GDM1 (cell line): Measurements from ENCODE around the gene ENAM.
A peak's percentile ranks its signal among the peaks of the same experiment; 100 is the strongest.

Experiments used
- DNase-seq: peaks from one replicate; lab custom pipeline; 2025; lab: John Stamatoyannopoulos, UW

The ENAM gene

GRCh38 chr4:70628444-70628843 lies at the start of gene ENAM:
TSS of gene ENAM (plus strand) at chr4:70628744. CDS start at chr4:70629501, 757 bp downstream.
- no peak for DNase-seq

- no peak for DNase-seq
Observed at GRCh38 chr4:70581980-70582379, 46.6 kb upstream of the ENAM start.

DNA sequence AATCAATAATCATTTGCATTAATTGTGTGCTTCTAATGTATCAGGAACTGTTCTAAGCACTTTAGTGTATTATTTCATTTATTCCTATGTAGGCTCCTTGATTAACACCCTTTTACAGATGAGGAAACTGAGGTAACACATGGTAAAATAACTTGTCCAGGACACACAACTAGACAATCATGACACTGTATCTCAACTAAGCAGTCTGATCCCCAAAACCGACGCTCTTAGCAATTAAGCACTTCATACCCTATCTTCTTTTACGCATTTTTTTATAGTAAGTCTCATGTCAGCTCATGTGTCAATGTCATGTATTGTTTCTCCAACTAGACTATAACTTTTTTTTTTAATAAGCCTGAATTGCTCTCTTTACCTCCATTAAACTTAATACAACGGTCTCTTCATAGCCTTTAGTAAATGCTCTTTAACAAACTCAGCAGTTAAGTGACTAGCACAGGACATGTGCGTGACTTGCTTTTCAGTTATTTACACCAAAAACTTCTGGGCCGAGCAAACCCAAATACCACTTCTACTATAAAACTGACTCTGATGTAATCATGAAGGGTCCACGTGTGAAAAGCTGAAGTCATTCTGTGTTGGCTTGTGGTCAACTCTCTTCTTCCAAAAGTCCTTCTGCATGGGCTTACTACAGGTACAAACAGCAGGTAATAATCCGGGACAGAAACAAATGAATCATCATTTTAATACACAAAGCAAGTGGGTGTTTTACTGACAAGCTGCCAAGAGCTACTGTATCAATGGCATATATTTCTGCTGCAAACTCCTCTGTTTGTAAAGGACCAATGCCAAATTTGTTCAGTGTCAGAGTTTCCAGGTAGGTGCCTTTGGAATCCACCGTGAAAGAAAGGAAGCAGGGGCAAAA lies 44.4 kb upstream of the ENAM start:
- no peak for DNase-seq

- DNase-seq: no peak
Observed at GRCh38 chr4:70586841-70587240, 41.7 kb upstream of the ENAM start.

DNA sequence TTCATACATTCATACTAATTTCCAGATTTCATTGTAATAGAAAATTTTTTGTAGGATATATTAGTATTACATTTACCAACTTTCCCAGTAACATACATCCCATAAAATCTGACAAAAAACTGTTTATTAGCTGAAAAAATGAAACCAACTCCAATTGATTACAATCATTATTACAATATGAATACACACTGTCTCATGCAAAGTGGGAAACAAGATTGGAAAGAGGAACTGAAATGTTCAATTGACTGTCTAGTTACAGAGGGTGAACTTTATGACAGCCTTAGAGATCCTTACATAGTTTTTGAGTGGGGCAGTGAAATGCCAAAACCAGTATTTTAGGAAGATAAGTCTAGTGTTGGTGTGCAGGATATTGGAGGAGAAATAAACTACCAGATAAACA lies 38.8 kb upstream of the ENAM start:
- no peak for DNase-seq

GRCh38 chr4:70591955-70592582 lies 36.5 kb upstream of the ENAM start, which contains the start of gene AMBN:
TSS of gene AMBN (plus strand) at chr4:70592256. CDS start at chr4:70592359, 103 bp downstream.
- DNase-seq: no peak

- no peak for DNase-seq
Observed at GRCh38 chr4:70594196-70594595, 34.3 kb upstream of the ENAM start.

DNA sequence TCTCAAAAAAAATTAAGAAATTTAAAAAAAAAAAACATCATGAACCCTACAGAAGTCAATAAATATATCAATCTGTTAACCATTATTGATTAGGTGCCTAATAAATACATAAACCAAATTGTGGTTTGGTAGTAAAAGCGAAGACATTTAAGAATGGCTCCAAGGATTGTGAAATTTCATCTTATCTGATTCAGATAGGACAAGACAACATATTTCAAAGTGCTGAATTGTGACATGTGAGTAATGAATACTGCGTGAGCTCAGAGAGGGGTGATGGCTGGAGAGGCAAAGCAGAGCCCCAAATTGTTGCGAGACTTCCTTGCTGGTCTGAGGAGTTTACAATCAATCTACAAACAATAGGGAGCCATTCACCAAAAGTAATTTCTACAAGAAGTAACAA lies 28.2 kb upstream of the ENAM start:
- DNase-seq: no peak

- DNase-seq: no peak
Observed at GRCh38 chr4:70600977-70601376, 27.6 kb upstream of the ENAM start.

- DNase-seq: peak; percentile 63
Observed at GRCh38 chr4:70601422-70602039, 27.0 kb upstream of the ENAM start.

GRCh38 chr4:70603856-70604255 lies 24.7 kb upstream of the ENAM start:
- DNase-seq: no peak

DNA sequence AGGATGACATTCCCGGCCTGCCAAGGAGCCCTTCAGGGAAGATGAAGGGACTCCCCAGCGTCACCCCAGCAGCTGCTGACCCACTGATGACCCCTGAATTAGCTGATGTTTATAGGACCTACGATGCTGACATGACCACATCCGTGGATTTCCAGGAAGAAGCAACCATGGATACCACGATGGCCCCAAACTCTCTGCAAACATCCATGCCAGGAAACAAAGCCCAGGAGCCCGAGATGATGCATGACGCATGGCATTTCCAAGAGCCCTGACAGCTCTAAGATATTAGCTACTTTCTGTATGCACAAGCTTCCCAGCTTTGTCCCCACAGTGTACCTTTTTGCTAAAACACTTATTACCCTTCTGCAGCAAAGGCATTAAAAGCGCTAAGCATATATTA lies 22.1 kb upstream of the ENAM start:
- no peak for DNase-seq

DNA sequence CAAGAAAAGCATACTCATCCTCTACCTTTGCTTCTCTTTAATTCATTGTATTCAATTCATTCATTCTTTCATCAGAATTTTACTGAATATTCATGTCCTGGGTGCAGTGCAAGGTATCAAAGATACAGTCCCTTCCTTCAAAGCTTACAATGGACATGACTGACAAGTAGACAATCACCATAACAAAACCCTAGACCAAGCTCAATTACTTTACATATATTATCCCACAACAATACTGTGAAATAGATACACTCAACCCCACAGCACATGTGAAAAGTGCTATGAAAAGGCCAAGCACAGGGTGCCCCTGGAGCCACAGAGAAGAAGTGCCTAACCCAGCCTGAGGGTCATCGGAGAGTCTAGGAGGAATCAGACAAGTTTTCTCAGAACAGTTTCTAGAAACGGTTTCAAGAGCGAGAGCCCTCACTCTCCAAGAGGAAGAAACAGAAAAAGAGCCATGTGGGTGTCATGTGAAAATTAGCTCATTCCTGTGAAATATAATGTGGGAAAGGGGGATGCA lies 21.1 kb upstream of the ENAM start:
- no peak for DNase-seq

GRCh38 chr4:70608324-70608723 lies 20.2 kb upstream of the ENAM start:
- DNase-seq: no peak

- DNase-seq: no peak
Observed at GRCh38 chr4:70613306-70614183, 15.0 kb upstream of the ENAM start.

- DNase-seq: no peak
Observed at GRCh38 chr4:70614184-70614555, 14.4 kb upstream of the ENAM start.

DNA sequence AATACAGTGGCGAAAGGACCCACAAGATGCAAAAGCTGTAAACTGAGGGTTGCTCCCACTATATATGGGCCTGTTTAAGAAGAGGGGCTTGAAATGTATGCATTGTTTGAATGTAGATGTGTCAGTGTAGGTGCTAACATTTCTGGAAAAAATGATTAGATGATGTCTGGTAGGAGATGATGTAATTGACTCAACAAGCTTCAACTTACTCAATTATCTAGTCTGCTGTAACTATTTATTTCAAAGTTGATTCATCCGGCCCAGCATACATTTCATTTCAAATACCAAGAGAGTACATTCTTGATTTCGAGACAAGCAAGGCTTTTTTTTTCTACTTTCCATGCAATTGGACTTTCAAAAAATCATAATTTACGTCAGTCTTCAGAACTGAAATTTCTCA lies 9.3 kb upstream of the ENAM start:
- no peak for DNase-seq

DNA sequence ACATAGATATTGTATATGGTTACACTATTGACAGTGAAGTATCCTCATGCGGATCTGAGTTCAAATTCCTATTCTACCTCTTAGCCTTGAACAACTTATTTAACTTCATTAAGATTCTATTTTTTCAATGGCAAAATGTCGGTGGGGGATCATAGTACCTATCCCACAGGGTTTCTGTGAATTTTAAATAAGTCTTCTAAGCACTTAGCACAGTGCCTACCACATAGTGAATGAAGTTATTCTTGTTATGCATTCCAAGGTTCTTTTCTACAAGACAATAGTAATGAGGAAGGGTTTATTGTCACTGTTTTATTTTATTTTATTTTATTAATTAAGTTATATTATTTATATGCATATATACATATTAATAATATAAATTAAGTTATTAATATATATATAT lies 8.8 kb upstream of the ENAM start:
- DNase-seq: no peak

DNA sequence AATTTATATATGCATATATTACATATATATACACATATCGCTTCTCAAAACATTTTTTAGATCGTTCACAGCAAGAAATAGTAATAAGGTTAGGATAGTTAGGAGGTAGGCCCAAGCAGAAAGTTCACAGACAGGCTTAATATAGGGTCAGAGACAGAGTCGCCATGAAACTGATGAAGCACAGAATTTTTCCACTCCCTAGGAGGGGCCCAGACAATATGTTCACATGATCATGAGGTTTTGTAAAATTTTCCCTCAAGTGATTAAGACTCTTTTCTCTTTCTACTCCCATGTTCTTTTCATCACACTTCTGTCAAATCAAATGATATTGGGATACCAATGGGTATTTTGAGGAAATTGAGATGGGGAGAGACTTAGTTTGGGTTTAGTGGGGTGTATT lies 5.2 kb upstream of the ENAM start:
- no peak for DNase-seq

DNA sequence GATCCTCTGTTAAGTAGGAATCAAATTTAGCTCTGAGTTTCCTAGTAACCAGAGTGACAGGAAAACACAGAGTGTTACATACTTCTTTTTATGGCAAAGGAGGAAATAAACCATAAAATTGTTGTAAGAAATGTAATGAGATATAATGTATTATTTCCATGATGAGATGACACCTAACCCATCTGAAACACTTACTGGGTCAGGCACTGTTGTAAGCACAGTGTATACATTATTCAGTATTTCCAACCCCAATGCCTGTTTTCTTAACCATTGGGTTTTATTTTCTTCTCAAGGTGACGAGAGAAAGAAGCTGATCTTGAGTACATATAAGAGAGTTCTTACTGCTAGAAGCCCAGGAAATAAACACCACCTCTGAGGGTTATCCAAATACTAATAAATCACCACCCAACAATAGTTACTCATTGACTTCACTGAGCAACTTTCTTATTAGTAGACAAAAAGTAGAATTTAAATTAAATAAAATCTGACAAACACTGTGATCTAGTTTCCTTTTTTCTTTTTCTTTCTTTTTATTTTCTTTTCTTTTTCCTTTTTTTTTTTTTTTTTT lies 4.2 kb upstream of the ENAM start:
- DNase-seq: no peak

DNA sequence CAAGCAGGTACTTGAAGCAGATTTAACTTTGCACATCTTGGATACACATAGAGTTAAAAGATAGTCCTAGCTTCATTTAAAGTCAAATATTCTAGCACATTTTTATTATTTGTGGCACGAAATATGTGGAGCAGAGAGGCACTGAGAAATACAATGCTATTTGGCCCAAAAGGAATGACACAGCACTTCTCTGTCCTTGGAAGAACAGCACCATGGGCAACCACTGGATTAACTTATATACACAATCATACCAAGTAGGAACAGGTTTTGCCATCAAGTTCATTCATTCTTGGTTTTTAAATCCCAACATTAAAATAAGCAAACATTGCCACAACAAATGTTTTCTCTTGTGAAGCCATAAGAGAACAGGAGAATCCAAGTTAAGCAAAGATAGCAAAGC lies 924 bp upstream of the ENAM start:
- no peak for DNase-seq
